ENCODE data around the gene CLPX. TPM values are rescaled to one million over a fixed set of nuclear protein-coding genes. Genes with fewer than 3 reads are reported as not detected.

Gene CLPX
- total and polyA plus RNA-seq, 9 of the 15 experiments (the other 6 are each of a cell fraction or from before 2014, with no cell fraction given) = 11.2 to 83.3 (median 51.3) TPM

DNA sequence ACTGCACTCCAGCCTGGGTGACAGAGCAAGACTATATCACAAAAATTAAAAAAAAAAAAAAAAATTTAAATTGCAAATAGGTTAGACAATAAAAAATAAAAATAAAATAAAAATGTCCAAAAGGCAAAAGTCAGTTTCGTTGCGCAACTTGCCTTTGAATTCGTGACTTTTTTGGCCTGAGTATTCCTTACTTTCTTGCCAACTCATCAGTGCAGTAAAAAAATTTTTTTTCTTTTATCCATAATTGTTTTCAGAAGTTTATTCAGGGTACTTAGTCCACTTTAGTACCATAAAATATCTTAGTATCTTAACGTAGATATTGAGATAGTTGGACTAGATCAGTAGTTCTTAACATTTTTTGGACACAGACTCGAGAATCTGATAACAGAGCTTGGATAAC lies 48.6 kb upstream of the CLPX start (continued):
- TF ChIP-seq ZNF274 (IDR thresholded peaks at IDR 0.05; ENCODE audit: borderline replicate concordance, low read depth, low read length) (no peak), CEBPB (tag; IDR thresholded peaks at IDR 0.05) (peak; percentile 92), ZFP1 (CRISPR knock-in tag; IDR thresholded peaks at IDR 0.05) (no peak), NFATC3 (IDR thresholded peaks at IDR 0.05) (no peak)

GRCh38 chr15:65232520-65232919 lies 47.4 kb upstream of the CLPX start:
- no peaks in the 10 kb centered on the region for H4K20me1 ChIP-seq (replicated peaks; ENCODE audit: control insufficient read depth, insufficient read depth, low read length)
- ChIA-PET POLR2A (interaction anchor here (0.5 kb wide), 1 partner anchor 1538 kb away, joined by 3 read pairs; no protein-coding TSS in a partner anchor), CTCF (ENCODE audit: low intra/inter-chr PET ratio) (no interaction called here)
- in situ Hi-C loops (cut with MboI) = no loop called here
- H3K9me3 ChIP-seq (replicated peaks; ENCODE audit: control insufficient read depth, insufficient read depth, low read depth, low read length) = no peaks in the 10 kb centered on the region
- intact Hi-C loops (cut with micrococcal nuclease) = no loop called here
- no peak overlapping the region for H3K4me2 ChIP-seq (ENCODE audit: insufficient read depth, low read length)
- peak; percentile 86 for TF ChIP-seq ZNF121 (CRISPR knock-in tag; conservative IDR thresholded peaks at IDR 0.05)
- TF ChIP-seq GTF2E2 (tag; IDR thresholded peaks at IDR 0.05) = no peak
- peak; percentile 40; the same call in 1 of the 2 replicates for TF ChIP-seq BCOR (IDR thresholded peaks at IDR 0.05)
- TF ChIP-seq ZNF445 (CRISPR knock-in tag; IDR thresholded peaks at IDR 0.05; ENCODE audit: low read depth) = no peak
- TF ChIP-seq, protein P1, sequence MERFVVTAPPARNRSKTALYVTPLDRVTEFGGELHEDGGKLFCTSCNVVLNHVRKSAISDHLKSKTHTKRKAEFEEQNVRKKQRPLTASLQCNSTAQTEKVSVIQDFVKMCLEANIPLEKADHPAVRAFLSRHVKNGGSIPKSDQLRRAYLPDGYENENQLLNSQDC (CRISPR knock-in tag; IDR thresholded peaks at IDR 0.05) = no peak
- H3K27ac ChIP-seq (ENCODE audit: extremely low read depth, low read depth, low read length) = no peak overlapping the region
- BruUV-seq (replicated peaks) = no TSS peak
- no peaks in the 10 kb centered on the region for H3K79me2 ChIP-seq (ENCODE audit: control insufficient read depth, insufficient read depth, low read length)
- H3K4me1 ChIP-seq (replicated peaks in 1 of 2; ENCODE audit: control insufficient read depth in 2 of 2, insufficient read depth in 2 of 2, low read length in 2 of 2) = peaks cover 3 to 9% of the 10 kb centered on the region in 2 experiments; a peak in 3 of 5 replicates
- no peak overlapping the region for H3K4me3 ChIP-seq
- no peak for ATAC-seq
- H3K27me3 ChIP-seq (ENCODE audit: control insufficient read depth in 2 of 2, insufficient read depth in 2 of 2, low read length in 2 of 2) = no peaks in the 10 kb centered on the region
- 77% methylated on average over 3 of the region's 3 CpGs for WGBS (ENCODE audit: insufficient coverage, low coverage, missing lambda C conversion rate)
- no peak for DNase-seq (ENCODE audit: extremely low read depth in 1 of 4, low spot score in 3 of 4)
- no peak overlapping the region for H3K9ac ChIP-seq (ENCODE audit: insufficient read depth in 1 of 2, low read depth in 2 of 2, low read length in 2 of 2)
- H3K9me1 ChIP-seq (ENCODE audit: control insufficient read depth, insufficient read depth, low read length) = no peaks in the 10 kb centered on the region
- no peak overlapping the region for H2AFZ ChIP-seq (ENCODE audit: low read depth, low read length)
- no peaks in the 10 kb centered on the region for H3K36me3 ChIP-seq (ENCODE audit: control insufficient read depth, insufficient read depth, low read length)
- FAIRE-seq = no peak

Data from K562 (cell line).